IPS DF 4.7 (cell line): Measurements from ENCODE around the gene GPS2.
"Not testable (repeated sequence)": the region's sequence is repeated elsewhere in the genome, so short reads cannot be mapped to it uniquely, and the experiment has no call there.

Experiments
- DNase-seq: peaks from one replicate; pipeline ENCODE4 v3.0.0-alpha.2; 2013; ENCODE audit warnings: low spot score; ENCODE audit errors: extremely low read depth

Gene GPS2

DNA sequence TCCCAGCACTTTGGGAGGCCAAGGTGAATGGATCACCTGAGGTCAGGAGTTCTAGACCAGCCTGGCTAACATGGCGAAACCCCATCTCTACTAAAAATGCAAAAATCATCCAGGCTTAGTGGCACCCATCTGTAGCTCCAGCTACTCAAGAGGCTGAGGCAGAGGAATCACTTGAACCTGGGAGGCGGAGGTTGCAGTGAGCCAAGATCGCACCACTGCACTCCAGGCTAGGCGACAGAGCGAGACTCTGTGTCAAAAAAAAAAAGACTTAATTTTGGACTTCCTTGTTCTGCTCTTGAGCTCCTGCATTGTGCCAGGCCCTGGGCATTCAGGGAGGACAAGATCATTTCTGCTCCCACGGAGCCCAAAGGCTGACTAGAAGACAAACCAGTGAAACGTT, 22.4 kb upstream of the GPS2 start:
- not testable (repeated sequence) for DNase-seq

DNA sequence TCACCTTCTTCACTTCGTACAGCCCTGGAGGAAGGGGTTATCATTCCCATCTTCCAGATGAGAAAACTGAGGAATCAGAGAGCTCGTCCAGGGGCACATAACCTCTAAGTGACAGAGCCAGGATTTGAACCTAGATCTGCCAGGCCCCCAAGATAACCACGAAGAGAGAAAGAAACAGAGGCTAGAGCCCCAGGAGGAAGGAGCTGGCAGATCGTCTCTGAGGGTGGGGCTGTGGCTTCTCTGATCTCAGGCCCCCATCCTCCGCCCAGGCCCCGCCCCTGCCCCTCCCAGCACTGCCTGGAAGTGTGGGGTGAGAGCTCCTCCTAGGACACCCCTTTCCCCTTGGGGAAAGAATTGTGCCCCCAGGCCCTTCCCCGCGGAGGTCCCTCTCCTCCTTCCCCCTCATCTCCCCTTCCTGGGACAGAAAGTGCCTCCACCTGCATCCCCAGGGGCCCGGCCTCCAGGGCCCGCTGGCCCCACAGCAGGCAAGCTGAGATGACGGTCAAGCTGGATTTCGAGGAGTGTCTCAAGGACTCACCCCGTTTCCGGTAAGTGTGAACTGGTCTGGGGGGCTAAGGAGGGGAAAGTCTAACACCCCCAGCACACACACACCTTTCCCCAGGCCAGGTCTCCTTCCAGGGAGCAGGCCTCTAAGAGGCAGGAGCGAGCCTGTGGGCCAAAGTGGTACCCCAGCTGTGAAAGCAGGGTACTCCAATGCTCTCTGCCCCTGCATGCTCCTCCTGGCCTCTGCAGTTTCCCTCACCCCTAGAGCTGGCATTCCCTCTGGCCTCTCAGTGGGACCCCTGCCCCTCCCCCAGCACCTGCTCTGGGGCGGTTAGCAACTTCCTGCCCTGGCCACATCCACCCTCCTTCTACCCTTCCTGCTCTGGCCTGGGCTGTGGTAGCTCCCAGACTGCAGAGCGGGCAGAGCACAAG, 21.3 kb upstream of the GPS2 start, which contains the start of gene ACAP1:
Gene ACAP1, plus strand, starts transcription at position 290 of the 936 bp plus-strand sequence. Its CDS starts 206 bp downstream, at position 496.
- DNase-seq: no peak

DNA sequence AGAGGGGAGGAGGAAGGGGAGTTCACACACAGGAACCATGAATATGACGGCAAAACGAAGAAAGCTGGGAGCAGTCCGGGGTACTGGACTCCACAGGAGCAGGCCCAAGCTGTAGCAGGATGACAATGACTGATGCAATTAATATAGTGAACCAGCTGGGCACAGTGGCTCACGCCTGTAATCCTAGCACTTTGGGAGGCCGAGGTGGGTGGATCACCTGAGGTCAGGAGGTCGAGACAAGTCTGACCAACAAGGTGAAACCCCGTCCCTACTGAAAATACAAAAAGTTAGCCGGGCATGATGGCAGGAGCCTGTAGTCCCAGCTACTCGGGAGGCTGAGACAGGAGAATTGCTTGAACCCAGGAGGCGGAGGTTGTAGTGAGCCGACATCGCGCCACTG, 20.6 kb upstream of the GPS2 start:
- not testable (repeated sequence) for DNase-seq

DNA sequence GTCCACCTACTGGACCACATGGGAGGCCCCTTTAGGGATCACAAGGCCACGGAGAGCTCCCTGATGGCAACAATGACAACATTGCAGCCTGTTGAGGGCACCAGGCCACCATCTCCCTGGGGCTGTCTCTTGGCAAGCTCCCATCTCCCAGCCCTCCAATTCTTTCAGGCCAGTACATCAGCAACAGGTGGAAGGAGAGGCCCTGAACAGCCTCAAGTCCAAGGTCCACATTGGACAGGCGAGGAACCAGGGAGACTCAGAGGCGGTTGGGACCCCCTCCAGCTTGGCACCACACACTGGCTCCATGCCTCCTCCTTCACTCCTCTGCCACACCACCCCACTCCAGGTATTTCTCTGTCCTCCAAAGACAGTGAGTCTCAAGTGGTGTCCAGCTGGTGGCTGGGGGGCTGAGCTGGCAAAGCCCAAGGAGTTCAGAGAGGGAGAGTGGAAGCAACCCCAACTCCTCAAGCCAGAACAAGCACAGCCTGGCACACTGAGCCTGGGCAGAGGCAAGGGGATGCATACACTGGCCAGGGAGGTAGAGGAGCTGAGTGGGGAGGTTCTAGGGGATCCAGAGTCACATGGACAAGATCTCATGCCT, 19.9 kb upstream of the GPS2 start:
- DNase-seq: no peak

DNA sequence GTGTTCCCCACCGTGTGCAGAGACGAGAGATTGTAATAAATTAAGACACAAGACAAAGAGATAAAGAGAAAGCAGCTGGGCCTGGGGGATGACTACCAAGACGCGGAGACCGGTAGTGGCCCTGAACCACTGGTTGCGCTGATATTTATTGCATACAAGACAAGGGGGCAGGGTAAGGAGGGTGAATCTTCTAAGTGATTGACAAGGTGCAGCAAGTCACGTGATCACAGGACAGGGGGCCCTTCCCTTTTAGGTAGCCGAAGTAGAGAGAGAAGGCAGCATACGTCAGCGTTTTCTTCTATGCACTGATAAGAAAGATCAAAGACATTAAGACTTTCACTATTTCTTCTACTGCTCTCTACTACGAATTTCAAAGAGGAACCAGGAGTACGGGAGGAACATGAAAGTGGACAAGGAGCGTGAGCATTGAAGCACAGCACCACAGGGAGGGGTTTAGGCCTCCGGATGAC, 17.5 kb upstream of the GPS2 start:
- not testable (repeated sequence) for DNase-seq

DNA sequence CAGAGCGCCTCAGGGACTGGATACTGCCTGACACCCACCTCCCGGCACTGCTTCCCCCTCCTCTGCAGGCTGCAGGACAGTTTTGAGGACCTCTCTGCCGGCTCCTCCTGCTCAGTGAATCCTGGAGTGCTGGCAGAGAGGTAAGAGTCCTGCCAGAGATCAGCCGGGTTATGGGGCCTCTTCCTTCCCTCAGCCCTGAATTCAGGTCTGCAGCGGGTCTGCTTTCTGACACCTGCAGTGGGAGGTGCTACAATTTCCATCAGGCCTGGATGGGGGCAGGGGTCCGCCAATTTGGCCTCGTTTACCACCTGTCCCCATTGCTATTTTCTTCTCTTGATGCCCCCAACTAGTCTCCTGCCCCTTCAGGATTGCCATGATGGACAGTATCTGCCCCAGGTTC, 17.0 kb upstream of the GPS2 start:
- no peak for DNase-seq

DNA sequence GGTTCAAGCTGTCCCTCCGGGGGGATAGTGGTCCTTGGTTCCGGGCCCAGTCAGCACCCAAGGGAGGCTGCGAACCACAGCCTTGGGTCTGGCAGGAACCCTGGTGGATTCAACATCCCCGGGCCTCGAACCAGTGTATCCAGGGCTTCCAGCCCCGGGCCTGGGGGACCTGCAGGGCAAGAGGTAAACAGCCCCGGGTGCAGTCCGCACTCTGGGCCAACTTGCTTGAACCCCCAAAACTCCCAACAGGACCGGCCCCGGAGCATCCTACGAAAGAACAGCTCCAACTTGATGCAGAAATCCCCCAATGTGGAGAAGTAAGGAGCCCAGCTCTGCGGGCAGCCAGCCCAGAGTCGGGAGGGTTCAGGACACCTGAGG, 15.5 kb upstream of the GPS2 start:
- no peak for DNase-seq

DNA sequence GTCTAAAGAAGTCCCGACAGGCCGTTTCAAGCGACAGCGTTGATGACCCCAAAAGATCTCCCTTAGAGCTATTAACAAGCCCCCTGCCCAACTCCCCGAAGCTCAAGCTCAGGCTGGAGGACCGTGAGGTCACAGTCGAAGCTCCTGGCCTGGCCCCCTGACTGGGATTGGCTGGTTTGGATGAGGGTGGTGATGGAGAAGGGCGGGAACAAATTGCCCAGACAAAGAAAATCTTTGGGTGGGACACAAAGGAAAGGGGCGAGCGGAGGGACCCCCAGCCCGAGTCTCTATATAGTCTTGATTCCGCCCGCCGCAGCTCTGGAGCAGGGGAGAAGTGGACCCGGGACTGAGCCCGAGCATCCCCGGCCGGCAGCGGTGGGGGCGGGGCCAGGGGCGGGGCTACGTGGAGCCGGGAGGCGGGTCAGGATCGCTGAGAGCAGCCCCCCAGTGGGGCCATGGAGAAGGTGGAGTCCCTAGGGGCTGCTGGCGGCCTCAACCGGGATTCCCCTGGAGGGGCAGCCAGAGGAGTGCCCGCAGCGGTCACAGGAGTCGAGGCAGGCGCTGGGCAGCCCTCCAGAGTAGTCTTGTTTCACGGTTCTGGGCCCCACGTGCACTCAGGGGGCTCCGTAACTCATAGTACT, 15.0 kb upstream of the GPS2 start:
- no peak for DNase-seq

DNA sequence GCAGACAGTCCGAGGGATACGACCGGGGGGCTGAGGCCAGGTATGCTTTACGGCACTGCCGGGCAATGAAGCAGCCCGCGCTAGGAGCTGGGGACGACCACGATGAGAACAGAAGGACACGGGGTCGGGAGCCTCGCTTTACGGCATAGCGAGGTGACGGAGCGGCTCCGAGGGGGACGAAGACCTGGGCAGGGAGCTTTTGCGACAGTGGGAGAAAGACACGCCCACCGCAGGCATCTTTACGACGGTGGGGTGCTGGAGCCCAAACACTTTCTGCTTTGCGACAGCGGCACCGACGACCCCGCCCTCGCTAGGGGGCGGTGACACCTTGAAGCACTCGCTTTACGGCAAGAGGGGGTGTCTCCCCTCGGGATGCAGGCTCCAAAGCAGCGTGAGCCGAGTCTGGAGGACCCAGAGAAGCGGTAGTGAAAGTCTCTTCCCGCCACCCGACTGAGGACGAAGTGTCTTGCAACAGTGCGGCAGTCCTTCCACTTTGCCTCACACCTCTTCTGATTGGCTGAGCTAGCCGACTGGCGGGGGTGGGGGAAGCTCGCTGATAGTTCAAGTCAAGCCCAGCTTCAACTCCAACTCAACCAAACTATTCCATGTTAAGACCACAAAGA, 14.3 kb upstream of the GPS2 start:
- no peak for DNase-seq

DNA sequence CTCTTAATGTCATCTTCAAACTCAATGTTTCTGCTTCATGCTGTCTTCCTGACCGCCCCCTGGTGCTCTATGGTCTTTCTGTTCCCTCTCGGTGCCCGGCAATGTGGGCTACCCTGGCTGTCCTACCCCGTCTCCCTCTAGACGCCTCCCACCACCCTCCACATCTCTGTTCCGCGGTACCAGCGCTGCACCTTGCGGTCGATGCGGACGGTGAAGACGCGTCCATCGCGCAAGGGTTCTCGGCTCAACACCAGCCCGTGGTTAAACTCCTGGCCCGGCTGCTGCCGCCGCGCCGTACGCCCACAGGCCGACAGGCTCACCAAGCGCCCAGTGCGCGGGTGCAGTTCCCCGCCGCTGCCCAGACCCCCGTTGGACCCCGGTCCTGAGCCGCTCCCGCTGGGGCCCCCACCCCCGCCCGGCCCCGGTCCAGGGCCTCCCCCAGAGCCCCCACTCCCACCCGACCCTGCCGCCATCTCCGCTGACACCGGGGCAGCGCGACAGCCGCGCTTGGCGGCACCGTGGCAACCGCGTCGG, 13.7 kb upstream of the GPS2 start, which contains the start of gene NEURL4:
Gene NEURL4, minus strand, starts transcription at position 496 of the 534 bp plus-strand sequence. Its CDS starts 23 bp downstream, at position 473.
- DNase-seq: no peak

DNA sequence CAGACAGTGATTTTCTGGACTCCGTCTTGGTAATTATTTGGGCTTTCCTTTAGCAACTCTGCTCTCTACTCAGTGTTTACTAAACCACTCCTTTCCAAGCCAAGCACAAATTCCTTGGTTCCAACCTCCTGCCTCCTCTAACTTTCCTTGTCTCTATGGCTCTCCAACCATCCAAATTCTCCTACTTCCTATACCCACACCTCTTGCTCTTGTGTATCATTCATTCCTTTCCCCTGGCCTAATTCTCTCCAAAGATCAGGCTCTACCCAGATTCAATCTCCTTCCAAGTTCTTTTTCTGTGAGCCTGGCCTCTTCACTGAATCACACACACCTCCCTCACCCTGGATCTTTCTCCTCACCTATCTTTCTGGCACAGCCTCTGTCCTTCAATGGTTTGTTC, 12.8 kb upstream of the GPS2 start:
- no peak for DNase-seq

DNA sequence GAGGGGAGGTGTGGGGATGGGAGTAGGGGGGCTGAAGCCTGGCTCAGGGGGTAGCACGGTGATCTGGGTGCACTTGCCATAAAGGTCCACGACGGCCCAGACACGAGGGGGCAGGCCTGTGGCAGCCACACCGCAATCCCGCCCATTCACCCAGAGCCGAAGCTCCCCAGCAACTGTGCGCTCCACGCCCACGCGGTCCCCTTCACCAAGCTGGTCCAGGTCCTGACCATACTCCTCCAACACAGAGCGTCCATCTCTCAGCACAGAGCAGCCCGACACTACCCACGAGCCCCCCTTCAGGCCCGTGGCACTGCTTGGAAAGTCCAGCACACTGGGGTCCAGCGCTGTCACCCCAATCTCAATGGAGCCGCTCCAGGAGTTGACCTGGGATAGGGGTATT, 12.3 kb upstream of the GPS2 start:
- no peak for DNase-seq

DNA sequence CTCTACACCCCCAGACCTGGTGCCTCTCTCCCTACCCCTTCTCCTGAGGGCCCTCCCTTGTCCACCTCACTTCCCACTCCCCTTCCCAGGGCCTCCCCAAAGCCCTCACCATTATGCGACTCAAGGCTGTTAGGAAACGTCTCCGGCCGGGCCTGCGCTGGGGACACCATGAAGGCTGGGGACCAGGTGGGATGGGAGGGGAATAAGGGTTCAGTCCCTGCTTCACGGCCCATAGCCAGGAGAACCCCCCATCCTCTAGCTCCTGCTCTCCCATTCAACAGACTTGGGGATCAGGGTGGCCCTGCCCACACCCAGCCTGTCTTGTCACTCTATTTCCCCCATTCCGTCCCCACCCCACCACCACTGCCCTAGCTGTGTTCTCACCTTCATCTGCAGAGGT, 11.9 kb upstream of the GPS2 start:
- no peak for DNase-seq

DNA sequence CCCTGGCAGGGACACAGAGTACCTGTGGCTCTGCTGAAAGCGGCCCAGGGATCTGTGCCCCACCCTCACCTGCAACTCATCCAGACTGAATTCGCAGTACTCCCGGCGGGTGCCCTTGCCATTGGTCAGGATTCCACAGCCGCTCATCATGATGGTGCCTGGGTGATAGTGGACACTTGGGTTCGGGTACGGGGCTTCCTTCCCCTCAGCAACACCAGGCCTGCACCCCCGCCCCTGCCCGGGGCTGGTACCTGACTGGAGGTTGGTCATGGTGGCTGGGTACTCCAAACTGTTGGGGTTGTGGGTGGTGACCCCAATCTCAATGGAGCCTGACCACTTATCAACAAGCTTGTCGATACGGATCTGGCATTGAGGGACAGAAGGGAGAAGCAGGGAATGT, 11.0 kb upstream of the GPS2 start:
- DNase-seq: no peak

DNA sequence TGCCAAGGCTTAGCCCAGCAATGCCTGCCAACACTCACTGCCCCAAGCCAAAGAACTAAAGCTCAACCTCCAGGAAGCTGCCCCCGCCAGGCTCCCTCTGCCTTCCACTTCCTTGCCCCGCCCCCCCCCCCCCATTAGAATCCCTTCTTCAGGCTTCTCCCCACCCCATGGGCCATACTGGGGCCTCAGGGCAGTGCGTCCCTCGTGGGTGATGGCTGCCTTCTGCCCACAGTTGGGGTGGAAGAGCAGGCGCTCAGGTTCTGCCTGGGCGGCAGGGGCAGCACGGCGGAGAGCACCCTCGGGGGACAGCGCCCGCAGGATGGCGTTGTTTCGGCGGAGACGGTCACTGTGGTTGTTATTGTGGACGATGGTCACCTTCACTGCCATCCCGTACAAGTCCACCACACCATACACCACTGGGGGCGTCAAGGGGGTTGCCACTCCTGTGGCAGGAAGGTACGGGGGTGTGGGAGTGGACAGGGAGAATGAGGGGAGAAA, 9.9 kb upstream of the GPS2 start:
- DNase-seq: no peak

DNA sequence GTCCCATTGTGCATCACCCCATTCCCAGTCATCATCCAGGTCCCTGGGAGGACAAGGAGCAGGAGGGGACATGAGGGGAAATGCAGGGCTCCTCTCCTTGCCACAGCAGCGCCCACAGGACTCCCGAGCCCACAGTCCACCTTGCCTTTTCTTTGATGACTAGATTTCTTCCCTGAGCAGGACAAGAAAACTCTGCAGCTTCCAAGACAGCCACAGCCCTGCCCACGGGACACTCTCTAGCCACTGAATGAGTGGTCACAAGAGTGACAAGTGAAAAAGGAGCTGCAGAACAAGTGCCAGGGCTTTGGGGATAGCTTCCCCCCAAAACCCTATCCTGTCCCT, 9.2 kb upstream of the GPS2 start:
- DNase-seq: no peak

DNA sequence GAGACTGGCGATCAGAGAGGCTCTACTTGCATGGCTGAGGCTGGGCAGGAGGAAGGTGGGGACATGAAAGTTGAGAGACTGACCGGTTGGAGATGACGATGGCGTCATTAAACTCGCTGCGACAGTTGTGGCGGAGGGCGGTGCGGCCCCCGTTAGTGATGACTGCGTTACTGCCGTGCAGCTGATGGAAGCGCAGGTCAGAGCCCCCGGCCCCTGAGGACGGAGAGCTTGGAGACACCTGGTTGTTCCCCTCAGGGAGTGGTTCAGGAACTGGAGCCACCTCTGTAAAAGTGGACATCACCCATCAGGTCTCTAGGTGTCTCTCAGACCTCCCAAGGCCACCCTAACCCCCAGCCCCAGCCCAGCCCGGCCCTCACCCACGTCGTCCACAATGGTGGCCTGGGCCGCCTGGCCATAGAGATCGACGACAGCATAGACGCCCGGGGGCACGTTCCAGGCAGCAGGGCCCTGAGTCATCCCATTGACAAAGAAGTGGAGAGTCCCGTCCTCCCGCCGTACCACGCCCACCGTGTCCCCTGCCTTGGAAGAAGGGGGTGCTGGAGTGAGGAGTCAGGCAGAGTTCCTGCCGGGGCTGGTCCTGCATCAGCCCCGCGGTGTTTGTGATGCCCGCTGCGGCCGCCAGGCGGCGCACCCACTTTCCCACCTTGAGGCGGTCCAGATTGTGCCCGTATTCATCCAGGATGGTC, 8.7 kb upstream of the GPS2 start:
- DNase-seq: no peak

DNA sequence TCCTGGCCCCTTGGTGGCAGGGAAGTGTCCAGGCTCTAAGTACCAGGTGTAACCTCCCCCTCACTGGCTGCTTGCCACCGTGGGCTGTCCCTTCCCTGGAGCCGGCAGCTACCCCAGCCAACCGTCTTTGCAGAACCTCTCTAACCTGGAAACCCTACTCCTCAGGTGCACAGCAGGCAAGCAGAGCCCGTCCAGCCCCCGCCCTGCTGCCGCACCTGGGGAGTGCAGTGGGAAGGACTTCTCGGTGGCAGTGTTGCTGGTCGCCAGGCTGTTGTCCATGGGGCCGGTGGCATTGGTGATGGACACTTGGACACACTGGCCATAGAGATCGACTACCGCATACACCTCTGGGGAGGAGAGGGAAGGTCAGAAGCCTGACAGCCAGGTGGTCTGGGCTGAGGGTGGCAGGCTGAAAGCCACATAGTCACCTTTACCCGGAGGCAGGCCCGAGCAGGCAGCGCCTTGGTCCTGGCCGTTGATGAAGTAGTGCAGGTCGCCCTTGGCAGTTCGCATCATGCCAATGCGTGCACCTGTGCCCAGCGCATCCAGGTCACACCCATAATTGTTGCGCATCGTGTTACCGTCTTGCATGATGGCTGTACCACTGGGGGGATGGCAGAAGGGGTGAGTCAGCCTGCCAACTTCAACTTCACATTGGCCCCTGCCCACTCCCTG, 7.5 kb upstream of the GPS2 start:
- DNase-seq: no peak

DNA sequence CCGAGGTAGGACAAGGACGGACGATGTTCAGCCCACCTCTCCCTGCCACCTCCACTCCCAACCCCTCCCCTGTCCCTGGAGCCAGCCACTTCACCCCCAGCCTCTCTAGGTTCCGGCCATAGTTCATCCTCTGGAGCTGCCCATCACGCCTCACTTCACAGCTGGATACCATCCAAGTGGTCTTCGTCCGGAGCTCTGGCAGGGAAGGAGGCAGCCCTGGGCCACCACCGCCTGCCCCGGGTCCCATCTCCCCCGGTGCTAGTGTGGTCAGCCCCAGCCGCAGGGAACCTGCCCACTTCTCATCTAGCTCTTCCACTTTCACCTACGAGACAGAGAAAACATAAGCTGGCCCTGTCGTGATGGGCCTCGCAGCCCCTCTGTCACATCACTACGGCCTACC, 6.3 kb upstream of the GPS2 start:
- DNase-seq: no peak
